Neural progenitor cell (in vitro differentiated cells): Measurements from ENCODE around the gene CPEB1. TPM values are rescaled to one million over a fixed set of nuclear protein-coding genes. Genes with fewer than 3 reads are reported as not detected.

Source experiments
- DNase-seq: peaks from one replicate; pipeline ENCODE4 v3.0.0-alpha.2; 2016; ENCODE audit warnings: low spot score
- H2AFZ ChIP-seq: fragments of 200-600 bp; sonication (generic); replicated peaks from 2 replicates; pipeline ENCODE4 v1.6.1; 2016; ENCODE audit warnings: antibody characterized with exemption
- H3F3A ChIP-seq: fragments of 200-600 bp; sonication (generic); 2 replicates; pipeline ENCODE4 v1.6.1; 2016; ENCODE audit warnings: antibody characterized with exemption, low read depth
- H3K27ac ChIP-seq: fragments of 200-600 bp; sonication (generic); 2 replicates; pipeline ENCODE4 v1.5.1; 2016; ENCODE audit warnings: mild to moderate bottlenecking
- H3K27me3 ChIP-seq: fragments of 200-600 bp; sonication (generic); 2 replicates; pipeline ENCODE4 v1.6.1; 2016; ENCODE audit warnings: mild to moderate bottlenecking, moderate library complexity
- H3K36me3 ChIP-seq: fragments of 200-600 bp; sonication (generic); 2 replicates; pipeline ENCODE4 v1.5.1; 2016
- H3K4me1 ChIP-seq: fragments of 200-600 bp; sonication (generic); 2 replicates; pipeline ENCODE4 v1.6.1; 2016; ENCODE audit warnings: mixed run types
- H3K4me2 ChIP-seq: fragments of 200-600 bp; sonication (generic); 2 replicates; pipeline ENCODE4 v1.6.1; 2016
- H3K4me3 ChIP-seq: fragments of 200-600 bp; sonication (generic); 2 replicates; pipeline ENCODE4 v1.5.1; 2016
- H3K79me2 ChIP-seq: fragments of 200-600 bp; sonication (generic); 2 replicates; pipeline ENCODE4 v1.6.1; 2016; ENCODE audit warnings: low read depth
- H3K9ac ChIP-seq: fragments of 200-600 bp; sonication (generic); 2 replicates; pipeline ENCODE4 v1.6.1; 2016
- H3K9me3 ChIP-seq: fragments of 200-600 bp; sonication (generic); 2 replicates; pipeline ENCODE4 v1.5.1; 2016; ENCODE audit warnings: low read depth
- H4K20me1 ChIP-seq: fragments of 200-600 bp; sonication (generic); 2 replicates; pipeline ENCODE4 v1.6.1; 2016; ENCODE audit warnings: low read depth
- H3K27ac Mint-ChIP-seq: 3 replicates; pipeline ENCODE4 v1.8.0; 2021; ENCODE audit warnings: mixed read lengths
- H3K27me3 Mint-ChIP-seq: 2 replicates; pipeline ENCODE4 v1.8.0; 2022; ENCODE audit warnings: low read depth, mild to moderate bottlenecking, inconsistent platforms, moderate library complexity, mixed read lengths; ENCODE audit not compliant: insufficient read depth
- H3K36me3 Mint-ChIP-seq: 3 replicates; pipeline ENCODE4 v1.8.0; 2021; ENCODE audit warnings: mixed read lengths
- H3K4me1 Mint-ChIP-seq: 3 replicates; pipeline ENCODE4 v1.8.0; 2021; ENCODE audit warnings: mixed read lengths
- H3K4me3 Mint-ChIP-seq: 3 replicates; pipeline ENCODE4 v1.8.0; 2021; ENCODE audit warnings: mild to moderate bottlenecking, moderate library complexity, mixed read lengths
- H3K9me3 Mint-ChIP-seq: 3 replicates; pipeline ENCODE4 v1.8.0; 2020; ENCODE audit warnings: mixed read lengths
- CTCF ChIP-seq: fragments of 200-600 bp; sonication (generic); IDR thresholded peaks from 2 replicates; pipeline ENCODE4 v1.5.1; 2017; ENCODE audit warnings: antibody characterized with exemption, mild to moderate bottlenecking
- EZH2 ChIP-seq: fragments of 200-600 bp; sonication (generic); IDR thresholded peaks from 2 replicates; pipeline ENCODE4 v1.6.1; 2017; ENCODE audit warnings: antibody characterized with exemption, mild to moderate bottlenecking, moderate library complexity
- EZH2phosphoT487 ChIP-seq: fragments of 200-600 bp; sonication (generic); IDR thresholded peaks from 2 replicates; pipeline ENCODE4 v1.6.1; 2017; ENCODE audit warnings: antibody characterized with exemption
- total RNA-seq: library from RNA; depleted of rRNA; stranded (reverse); fragments of >200 nt; gene quantifications from 2 replicates; pipeline ENCODE4 v1.2.3, GENCODE V29; 2015; ENCODE audit warnings: low replicate concordance

The CPEB1 gene
- total RNA-seq, 1 donor from 2014 or later, result 2.1 TPM

- no peak overlapping the region for H3K4me3 Mint-ChIP-seq
- no peaks in the 10 kb centered on the region for H3K36me3 Mint-ChIP-seq
- no peak for DNase-seq
- Histone ChIP-seq H3K9me3 (no peaks in the 10 kb centered on the region), H3F3A (no peaks in the 10 kb centered on the region), H3K9ac (no peak overlapping the region), H3K27ac (no peak overlapping the region), H4K20me1 (peaks cover 8% of the 10 kb centered on the region), H3K36me3 (no peaks in the 10 kb centered on the region), H3K4me3 (no peak overlapping the region), H3K79me2 (no peaks in the 10 kb centered on the region), H3K4me1 (no peaks in the 10 kb centered on the region), H2AFZ (no peak overlapping the region), H3K4me2 (no peak overlapping the region), H3K27me3 (peaks cover 3% of the 10 kb centered on the region)
- TF ChIP-seq EZH2 (no peak), CTCF (no peak), EZH2phosphoT487 (no peak)
- peaks cover 18% of the 10 kb centered on the region for H3K27me3 Mint-ChIP-seq
- peaks cover 3% of the 10 kb centered on the region for H3K9me3 Mint-ChIP-seq
- H3K4me1 Mint-ChIP-seq, result no peaks in the 10 kb centered on the region
- H3K27ac Mint-ChIP-seq, result no peak overlapping the region
Observed at GRCh38 chr15:82662641-82663040, 15.5 kb upstream of the CPEB1 start.

- no peak overlapping the region for H3K27ac ChIP-seq
- no peak for TF ChIP-seq CTCF
- no peak for TF ChIP-seq EZH2phosphoT487
- TF ChIP-seq EZH2, result no peak
- Mint-ChIP-seq H3K27ac (no peak overlapping the region), H3K4me3 (no peak overlapping the region), H3K36me3 (no peaks in the 10 kb centered on the region), H3K4me1 (no peaks in the 10 kb centered on the region), H3K27me3 (peaks cover 16% of the 10 kb centered on the region), H3K9me3 (peaks cover 3% of the 10 kb centered on the region)
- no peak overlapping the region for H2AFZ ChIP-seq
- no peaks in the 10 kb centered on the region for H3K36me3 ChIP-seq
- H3K27me3 ChIP-seq, result peaks cover 3% of the 10 kb centered on the region
- H3K9me3 ChIP-seq, result no peaks in the 10 kb centered on the region
- H4K20me1 ChIP-seq, result peaks cover 8% of the 10 kb centered on the region
- no peaks in the 10 kb centered on the region for H3K4me1 ChIP-seq
- H3K4me2 ChIP-seq, result no peak overlapping the region
- H3K4me3 ChIP-seq, result no peak overlapping the region
- H3K79me2 ChIP-seq, result no peaks in the 10 kb centered on the region
- no peak for DNase-seq
- no peak overlapping the region for H3K9ac ChIP-seq
- no peaks in the 10 kb centered on the region for H3F3A ChIP-seq
Observed at GRCh38 chr15:82660378-82660777, 13.2 kb upstream of the CPEB1 start.

- no peak for TF ChIP-seq CTCF
- TF ChIP-seq EZH2phosphoT487, result no peak
- Histone ChIP-seq H2AFZ (no peak overlapping the region), H3K36me3 (no peaks in the 10 kb centered on the region), H3K4me2 (no peak overlapping the region), H3K4me3 (no peak overlapping the region), H4K20me1 (no peaks in the 10 kb centered on the region), H3K9ac (no peak overlapping the region), H3K79me2 (no peaks in the 10 kb centered on the region), H3F3A (no peaks in the 10 kb centered on the region), H3K9me3 (no peaks in the 10 kb centered on the region), H3K27me3 (peaks cover 26% of the 10 kb centered on the region), H3K27ac (no peak overlapping the region), H3K4me1 (no peaks in the 10 kb centered on the region)
- H3K27me3 Mint-ChIP-seq, result peaks cover 17% of the 10 kb centered on the region
- H3K4me3 Mint-ChIP-seq, result no peak overlapping the region
- H3K9me3 Mint-ChIP-seq, result no peaks in the 10 kb centered on the region
- no peak overlapping the region for H3K27ac Mint-ChIP-seq
- no peaks in the 10 kb centered on the region for H3K36me3 Mint-ChIP-seq
- DNase-seq, result no peak
- no peaks in the 10 kb centered on the region for H3K4me1 Mint-ChIP-seq
Observed at GRCh38 chr15:82656641-82657266, 9.6 kb upstream of the CPEB1 start.
